B cell (primary cell): Measurements from ENCODE around the gene RNF227.

Source experiments
- CTCF ChIP-seq: fragments of 200-600 bp; IDR thresholded peaks from one replicate; pipeline ENCODE4 v1.8.0; 2022; ENCODE audit warnings: antibody characterized with exemption, mild to moderate bottlenecking
- EZH2 ChIP-seq: IDR thresholded peaks from 2 replicates; pipeline ENCODE4 v1.6.1; 2012; ENCODE audit warnings: borderline replicate concordance, low read depth, mild to moderate bottlenecking, moderate library complexity, low read length; ENCODE audit not compliant: insufficient read depth, poor library complexity, severe bottlenecking

DNA sequence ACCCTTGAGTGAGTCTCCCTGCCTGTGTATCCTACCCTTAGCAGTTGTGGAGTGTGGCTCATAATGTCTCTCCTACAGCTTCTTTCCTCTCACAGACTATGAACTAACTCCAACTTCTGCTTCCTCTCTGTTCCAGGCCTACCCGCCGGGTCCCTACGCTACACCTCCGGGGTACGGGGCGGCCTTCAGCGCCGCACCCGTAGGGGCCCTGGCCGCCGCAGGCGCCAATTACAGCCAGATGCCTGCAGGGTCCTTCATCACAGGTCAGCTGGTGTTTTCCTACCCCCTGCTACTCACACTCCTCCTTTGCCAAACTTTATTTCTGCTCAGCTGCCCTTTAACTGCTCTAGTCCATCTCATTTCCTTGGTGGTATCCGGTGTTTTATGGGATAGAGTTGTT lies 5.4 kb downstream of the RNF227 start:
- no peak for TF ChIP-seq CTCF
- TF ChIP-seq EZH2 = no peak
